GM12892 (cell line): ENCODE data around the gene SYNGR3.

Experiments used
- POLR2A ChIP-seq: IDR thresholded peaks from 2 replicates; pipeline ENCODE4 v1.6.1; 2011; ENCODE audit warnings: low read depth, low read length, control low read depth
- POLR2AphosphoS5 ChIP-seq: IDR thresholded peaks from 2 replicates; pipeline ENCODE4 v1.6.1; 2011; ENCODE audit warnings: low read depth, low read length, control low read depth
- TAF1 ChIP-seq: IDR thresholded peaks from 2 replicates; pipeline ENCODE4 v1.6.1; 2011; ENCODE audit warnings: low read depth, mild to moderate bottlenecking, control low read depth, low read length, borderline replicate concordance

- no peak for TF ChIP-seq POLR2AphosphoS5
- no peak for TF ChIP-seq POLR2A
- no peak for TF ChIP-seq TAF1
Measured at GRCh38 chr16:2008009-2008526, 18.3 kb downstream of the SYNGR3 start.
